ENCODE data around the gene NFATC1.

GRCh38 chr18:79387214-79387613, 8.5 kb upstream of the NFATC1 start:
- TF ChIP-seq REST (IDR thresholded peaks at IDR 0.05; ENCODE audit: insufficient read depth in 1 of 2, low read depth in 2 of 2, low read length in 2 of 2), result no peak
- no peak for TF ChIP-seq TAF1 (IDR thresholded peaks at IDR 0.05; ENCODE audit: borderline replicate concordance, insufficient read depth, low read length)
- TF ChIP-seq POLR2AphosphoS5 (IDR thresholded peaks at IDR 0.05; ENCODE audit: low read depth, low read length), result no peak
- TF ChIP-seq SIN3A (IDR thresholded peaks at IDR 0.05; ENCODE audit: borderline replicate concordance, insufficient read depth, low read length), result no peak
- no peak for TF ChIP-seq FOXP2 (optimal IDR thresholded peaks at IDR 0.05; ENCODE audit: borderline replicate concordance, extremely low read depth, extremely low read length, insufficient read depth)
